Activated effector memory CD4-positive, alpha-beta T cell treated with Interleukin-2 at 50 U/mL for 16 hours (primary cell): ENCODE measurements around the gene POU6F1.

Source experiments
- DNase-seq: peaks from one replicate; pipeline ENCODE4 v3.0.0-alpha.2; 2020

The POU6F1 gene

DNA sequence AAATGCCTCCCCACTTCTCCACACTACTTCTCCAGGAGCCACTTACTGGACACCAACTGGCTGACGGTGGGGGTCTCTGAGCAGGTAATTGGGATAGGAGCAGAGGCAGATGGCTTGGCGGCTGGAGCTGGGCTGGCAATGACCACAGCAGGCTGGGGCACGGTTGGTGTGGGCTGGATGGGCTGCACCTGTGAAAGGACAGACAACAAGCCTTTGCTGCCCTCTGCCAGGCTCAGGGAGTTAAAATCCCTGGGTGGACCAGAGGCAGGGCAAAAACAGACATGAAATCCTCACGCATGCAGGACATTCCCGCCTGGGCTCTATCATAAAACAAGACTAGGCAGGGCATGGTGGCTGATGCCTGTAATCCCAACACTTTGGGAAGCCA lies 25.6 kb downstream of the POU6F1 start:
- no peak for DNase-seq

DNA sequence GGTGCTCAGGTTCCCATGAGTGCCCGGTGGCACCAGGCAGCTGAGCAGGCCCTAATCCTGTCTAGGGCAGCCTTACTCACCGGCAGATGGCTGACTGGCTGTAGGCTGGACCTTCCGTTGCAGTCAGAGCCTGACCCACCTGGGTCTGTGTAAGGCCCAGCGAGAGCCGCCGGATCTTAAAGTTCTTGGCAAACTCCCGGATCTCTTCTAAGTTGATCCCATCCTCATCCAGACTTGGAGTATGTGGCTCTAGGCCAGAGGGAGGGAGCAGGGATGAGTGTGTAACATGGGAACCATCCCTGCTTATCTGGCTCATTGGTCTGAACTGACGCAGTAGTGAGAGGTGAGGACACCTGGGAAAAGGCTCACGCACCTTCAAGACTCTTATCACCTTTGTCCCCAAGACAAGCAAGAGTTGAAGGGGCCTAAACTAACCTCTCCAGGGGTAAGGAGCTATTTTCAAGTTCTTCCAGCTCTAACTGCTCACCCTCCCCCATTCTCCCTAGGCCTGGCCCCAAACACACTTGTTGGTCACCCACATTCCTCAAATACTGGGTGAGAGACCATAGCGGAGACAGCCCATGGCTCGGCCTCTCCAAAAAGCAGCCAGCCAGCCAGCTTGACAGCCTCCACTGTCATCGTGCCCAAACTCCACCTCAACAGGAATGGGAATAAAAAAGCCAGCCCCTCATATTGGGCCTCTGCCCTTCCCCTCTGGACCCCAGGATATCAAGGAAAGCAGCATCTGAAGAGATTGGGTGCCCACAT lies 26.2 kb downstream of the POU6F1 start:
- no peak for DNase-seq

DNA sequence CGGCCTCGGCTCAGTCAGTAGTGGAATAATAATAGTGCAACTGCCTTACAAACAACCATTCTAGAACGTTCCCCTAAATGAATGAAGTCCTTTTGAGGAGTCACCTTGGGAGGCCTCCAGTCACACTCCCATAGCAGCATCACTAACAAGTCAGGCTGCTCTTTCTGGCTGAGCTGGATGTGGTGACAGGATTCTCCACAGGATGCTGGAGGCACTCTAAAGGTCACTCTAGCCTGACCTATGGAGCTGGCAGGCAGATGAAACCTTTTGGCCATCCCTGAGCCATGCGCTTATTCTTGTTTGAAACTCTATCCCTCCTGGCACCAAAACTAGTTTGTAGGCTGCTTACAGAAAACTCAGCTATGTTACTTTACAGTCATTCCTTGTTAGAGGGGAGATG lies 27.0 kb downstream of the POU6F1 start:
- DNase-seq: no peak

- no peak for DNase-seq
Observed at GRCh38 chr12:51189790-51190355, 28.0 kb downstream of the POU6F1 start.

- no peak for DNase-seq
Observed at GRCh38 chr12:51188359-51189051, 29.4 kb downstream of the POU6F1 start.

- DNase-seq: no peak
Observed at GRCh38 chr12:51187370-51187987, 30.4 kb downstream of the POU6F1 start.

DNA sequence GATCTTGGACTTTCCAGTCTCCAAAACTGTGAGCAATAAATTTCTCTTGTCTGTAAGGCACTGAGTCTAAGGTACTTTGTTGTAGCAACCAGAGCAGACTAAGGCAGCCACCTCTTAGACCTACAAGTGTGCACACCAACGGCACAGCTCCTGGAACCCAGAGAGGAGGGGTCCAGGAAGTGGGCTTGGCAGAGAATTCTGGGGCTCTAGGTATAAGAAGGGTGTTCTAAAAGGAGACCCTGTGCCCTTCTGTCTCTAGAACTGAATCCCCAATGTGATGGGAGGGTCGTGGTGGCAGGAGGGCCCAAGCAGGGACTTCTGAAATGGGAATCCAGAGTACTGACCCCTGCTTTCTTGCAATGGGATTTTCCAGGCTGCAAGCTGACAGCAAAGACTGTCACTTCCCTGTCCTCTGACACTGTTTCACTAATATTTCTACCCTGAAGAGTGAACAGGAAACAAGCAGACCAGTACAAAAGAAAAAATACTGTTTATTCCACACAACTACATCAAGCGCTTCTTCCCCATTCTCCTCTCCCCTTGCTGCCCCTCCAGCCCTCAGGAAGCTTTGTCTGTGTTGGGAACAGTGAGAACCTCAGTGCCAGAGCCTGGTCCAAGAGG lies 31.3 kb downstream of the POU6F1 start:
- DNase-seq: no peak

GRCh38 chr12:51185171-51185717 lies 32.6 kb downstream of the POU6F1 start:
- DNase-seq: no peak

DNA sequence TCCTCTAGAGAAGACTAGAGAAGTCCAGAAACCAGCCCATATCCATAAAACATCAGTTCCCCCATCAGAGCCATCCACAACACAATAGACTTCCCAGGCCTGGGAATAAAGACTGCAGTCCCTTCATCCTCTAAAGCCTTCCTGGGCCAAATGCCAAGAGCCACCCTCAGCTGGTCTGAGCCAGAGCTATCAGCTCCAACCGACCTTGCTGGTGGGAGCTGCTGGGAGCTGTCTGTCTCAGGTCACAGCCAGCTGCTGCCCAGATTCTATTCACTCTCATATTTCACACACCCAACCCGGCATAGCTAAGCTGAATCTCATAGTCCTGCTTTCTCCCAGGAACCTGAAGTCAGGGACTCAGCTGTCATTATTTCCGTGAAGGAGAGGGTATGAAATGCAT lies 34.0 kb downstream of the POU6F1 start:
- no peak for DNase-seq

DNA sequence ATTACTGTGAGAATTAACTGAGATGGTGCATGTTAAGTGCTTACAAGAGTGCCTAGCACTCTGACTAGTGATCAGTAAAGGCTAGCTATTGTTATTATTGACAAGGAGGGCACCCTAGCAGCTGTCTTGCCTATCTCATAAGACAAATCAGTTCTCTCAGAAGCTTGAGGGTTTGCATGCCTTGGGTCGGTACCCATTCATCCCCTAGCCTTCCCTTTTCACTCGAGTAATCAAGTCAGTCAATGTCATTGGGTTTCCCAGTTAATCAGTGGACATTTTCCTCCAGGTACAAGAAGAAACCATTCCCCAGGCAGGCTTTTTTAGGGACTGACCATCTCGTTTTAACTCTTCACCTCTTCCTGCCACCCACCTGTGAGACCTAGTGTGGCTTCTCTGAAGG lies 34.5 kb downstream of the POU6F1 start:
- no peak for DNase-seq

GRCh38 chr12:51181558-51181957 lies 36.3 kb downstream of the POU6F1 start:
- no peak for DNase-seq

GRCh38 chr12:51177897-51178296 lies 40.0 kb downstream of the POU6F1 start:
- no peak for DNase-seq

DNA sequence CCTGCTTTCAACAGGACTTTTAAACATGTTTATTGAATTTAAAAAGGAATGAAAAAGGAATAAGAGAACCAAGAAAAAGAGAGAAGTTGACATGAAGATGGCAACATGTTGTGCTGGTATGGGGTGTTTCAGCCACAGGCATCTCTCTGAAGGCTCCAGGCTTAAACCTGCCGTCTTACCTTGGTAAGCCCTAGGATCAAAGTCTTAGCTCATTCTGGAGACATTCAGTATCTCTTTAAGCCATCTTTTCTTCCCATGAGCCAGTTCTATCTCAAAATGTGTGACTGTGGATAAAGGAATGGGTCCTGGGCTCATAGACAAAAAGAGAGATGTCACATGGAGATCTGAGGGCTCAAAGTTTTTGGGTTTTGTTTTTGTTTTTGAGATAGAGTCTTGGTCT lies 43.4 kb downstream of the POU6F1 start:
- no peak for DNase-seq

DNA sequence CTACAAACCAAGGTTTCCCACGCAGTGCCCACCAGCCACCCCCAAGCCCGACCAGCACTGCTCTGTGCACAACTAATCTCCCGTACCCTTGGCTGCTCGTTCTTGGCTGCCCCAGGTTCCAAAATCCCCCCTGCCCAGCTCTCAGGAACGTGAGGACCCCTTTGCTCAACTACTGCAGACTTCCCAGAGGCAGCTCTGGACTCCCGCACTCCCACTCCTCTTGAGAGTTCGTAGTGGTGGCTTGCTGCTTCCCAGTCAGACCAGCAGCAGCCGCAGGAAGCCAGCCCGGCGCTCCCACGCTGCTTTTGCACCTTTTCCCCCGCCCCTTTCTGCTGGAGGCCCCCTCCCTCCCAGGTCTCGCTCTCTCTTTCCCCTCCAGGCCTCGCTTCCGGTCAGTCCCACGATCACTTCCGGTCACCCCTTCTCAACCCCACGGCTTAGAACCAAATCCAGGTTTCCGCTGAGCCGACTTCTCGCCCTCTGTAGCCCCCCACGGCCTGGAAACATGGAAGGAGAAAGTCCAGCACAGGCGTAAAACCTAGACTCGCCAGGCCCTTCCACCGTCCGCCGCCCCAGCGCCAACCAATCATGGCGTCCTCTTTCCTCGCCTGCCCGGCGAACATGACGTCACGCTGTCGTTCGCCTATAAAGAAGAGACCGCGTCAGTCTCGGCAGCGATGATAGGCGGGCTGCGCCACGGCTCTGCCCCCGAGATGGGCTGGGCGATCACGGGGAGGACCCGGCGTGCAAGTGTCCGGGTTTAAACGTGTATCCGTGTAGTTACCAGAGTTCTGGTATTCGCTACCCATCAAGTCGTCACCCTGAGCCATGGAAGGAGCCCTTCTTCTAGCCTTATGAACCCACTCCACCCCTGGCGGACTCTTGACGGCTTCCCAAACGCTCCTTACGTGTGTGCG lies 45.1 kb downstream of the POU6F1 start, which contains the start of gene TFCP2:
TSS of gene TFCP2 (minus strand) at position 621 of the 917 bp plus-strand sequence. CDS start 713 bp downstream, outside the sequence.
- DNase-seq: peak; percentile 89

- DNase-seq: peak; percentile 1
Observed at GRCh38 chr12:51171884-51172514, 45.9 kb downstream of the POU6F1 start.

- DNase-seq: no peak
Observed at GRCh38 chr12:51163795-51164194, 54.1 kb downstream of the POU6F1 start.

GRCh38 chr12:51162217-51162616 lies 55.6 kb downstream of the POU6F1 start:
- DNase-seq: no peak

DNA sequence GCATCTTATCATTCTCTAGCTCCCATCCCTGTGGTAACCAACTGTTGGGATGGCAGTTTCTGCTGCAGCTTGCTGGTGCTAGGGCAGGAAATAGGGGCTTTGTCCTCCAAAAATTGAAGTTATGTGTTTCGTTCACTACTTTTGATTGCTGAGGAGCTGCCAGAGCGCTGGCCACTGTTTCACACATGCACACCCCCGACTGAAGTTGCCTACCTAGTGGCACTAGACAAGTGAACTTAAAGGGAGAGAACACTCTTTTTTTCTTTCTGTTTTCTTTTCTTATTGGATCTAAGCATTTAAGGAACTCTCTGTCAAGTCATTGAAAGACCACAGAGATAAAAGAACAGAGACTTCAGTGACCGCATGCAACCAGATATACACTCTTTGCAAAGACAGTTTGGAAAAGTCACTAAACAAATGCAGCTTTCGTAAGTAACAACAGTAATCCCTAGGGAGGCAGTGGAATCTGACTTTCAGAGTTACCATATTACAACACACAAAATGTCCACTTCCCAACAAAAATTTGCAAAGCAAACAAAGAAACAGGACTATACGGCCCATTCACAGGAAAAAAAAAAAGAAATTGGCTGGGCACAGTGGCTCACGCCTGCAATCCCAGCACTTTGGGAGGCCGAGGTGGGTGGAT lies 56.9 kb downstream of the POU6F1 start:
- DNase-seq: no peak

DNA sequence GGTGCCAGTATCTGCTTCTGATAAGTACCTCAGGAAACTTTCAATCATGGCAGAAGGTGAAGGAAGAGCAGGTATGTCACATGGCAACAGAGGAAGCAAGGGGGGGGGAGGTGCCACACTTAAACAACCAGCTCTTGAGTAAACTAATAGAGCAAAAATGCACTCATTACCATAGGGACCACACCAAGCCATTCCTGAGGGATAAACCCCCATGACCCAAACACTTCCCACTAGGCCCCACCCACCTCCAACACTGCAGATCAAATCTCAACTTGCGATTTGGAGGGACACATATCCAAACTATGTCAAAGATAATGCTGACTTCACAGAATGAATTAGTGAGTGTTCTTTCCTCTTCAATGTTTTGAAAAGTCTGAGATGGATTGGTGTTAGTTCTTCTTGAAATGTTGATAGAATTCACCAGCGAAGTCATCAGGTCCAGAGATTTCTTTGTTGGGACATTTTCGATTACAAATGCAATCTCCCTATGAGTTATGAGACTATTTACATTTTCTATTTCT lies 61.6 kb downstream of the POU6F1 start:
- no peak for DNase-seq

DNA sequence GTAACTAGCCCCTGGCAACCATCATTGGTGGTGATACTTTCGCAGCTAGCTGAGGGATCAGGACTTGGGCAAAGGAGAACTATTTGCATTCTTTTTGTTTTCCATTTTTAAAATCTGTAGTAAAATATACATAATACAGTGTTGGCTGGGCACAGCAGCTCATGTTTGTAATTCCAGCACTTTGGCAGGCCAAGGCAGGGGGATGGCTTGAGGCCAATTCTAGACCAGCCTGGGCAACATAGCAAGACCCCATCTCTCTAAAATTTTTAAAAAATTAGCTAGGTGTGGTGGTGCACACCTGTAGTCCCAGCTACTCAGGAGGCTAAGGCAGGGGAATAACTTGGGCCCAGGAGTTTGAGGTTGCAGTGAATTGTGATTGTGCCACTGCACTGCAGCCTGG lies 64.9 kb downstream of the POU6F1 start:
- DNase-seq: no peak
